ENCODE measurements around the gene HTR6. TPM values are rescaled to one million over a fixed set of nuclear protein-coding genes. Genes with fewer than 3 reads are reported as not detected.

Gene HTR6
- total RNA-seq, 1 donor from 2014 or later: 0.11 TPM

- no peak overlapping the region for H3K9ac ChIP-seq (ENCODE audit: low read length)
- no peak overlapping the region for H3K4me3 Mint-ChIP-seq (ENCODE audit: unreplicated experiment)
- no peak overlapping the region for H3K27ac ChIP-seq (ENCODE audit: low read depth, low read length)
- H3K36me3 Mint-ChIP-seq (ENCODE audit: low read depth, unreplicated experiment): no peaks in the 10 kb centered on the region
- no peak overlapping the region for H3K4me2 ChIP-seq (ENCODE audit: low read length)
- H3K79me2 ChIP-seq (ENCODE audit: insufficient read depth, low read length): no peaks in the 10 kb centered on the region
- no peaks in the 10 kb centered on the region for H3K4me1 ChIP-seq (ENCODE audit: insufficient read depth, low read length)
- no peaks in the 10 kb centered on the region for H3K9me3 Mint-ChIP-seq (ENCODE audit: unreplicated experiment)
- H3K9me3 ChIP-seq (ENCODE audit: insufficient read depth, low read depth, low read length): peaks cover 7% of the 10 kb centered on the region
- no peaks in the 10 kb centered on the region for H3K36me3 ChIP-seq (ENCODE audit: insufficient read depth, low read length)
- FAIRE-seq (no peak), DNase-seq (ENCODE audit: low read depth) (no peak)
- no peaks in the 10 kb centered on the region for H3K4me1 Mint-ChIP-seq (ENCODE audit: low read depth, unreplicated experiment)
- no peak overlapping the region for H2AFZ ChIP-seq (ENCODE audit: low read depth, low read length)
- H4K20me1 ChIP-seq (ENCODE audit: insufficient read depth, low read length): no peaks in the 10 kb centered on the region
- TF ChIP-seq EZH2 (IDR thresholded peaks at IDR 0.05; ENCODE audit: insufficient read depth, low read length): no peak
- TF ChIP-seq, protein P1, sequence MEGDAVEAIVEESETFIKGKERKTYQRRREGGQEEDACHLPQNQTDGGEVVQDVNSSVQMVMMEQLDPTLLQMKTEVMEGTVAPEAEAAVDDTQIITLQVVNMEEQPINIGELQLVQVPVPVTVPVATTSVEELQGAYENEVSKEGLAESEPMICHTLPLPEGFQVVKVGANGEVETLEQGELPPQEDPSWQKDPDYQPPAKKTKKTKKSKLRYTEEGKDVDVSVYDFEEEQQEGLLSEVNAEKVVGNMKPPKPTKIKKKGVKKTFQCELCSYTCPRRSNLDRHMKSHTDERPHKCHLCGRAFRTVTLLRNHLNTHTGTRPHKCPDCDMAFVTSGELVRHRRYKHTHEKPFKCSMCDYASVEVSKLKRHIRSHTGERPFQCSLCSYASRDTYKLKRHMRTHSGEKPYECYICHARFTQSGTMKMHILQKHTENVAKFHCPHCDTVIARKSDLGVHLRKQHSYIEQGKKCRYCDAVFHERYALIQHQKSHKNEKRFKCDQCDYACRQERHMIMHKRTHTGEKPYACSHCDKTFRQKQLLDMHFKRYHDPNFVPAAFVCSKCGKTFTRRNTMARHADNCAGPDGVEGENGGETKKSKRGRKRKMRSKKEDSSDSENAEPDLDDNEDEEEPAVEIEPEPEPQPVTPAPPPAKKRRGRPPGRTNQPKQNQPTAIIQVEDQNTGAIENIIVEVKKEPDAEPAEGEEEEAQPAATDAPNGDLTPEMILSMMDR (IDR thresholded peaks at IDR 0.05; ENCODE audit: insufficient read depth, low read depth, low read length): no peak
- peaks cover 47% of the 10 kb centered on the region for H3K27me3 Mint-ChIP-seq (ENCODE audit: low read depth, unreplicated experiment)
- no peak overlapping the region for H3K27ac Mint-ChIP-seq (ENCODE audit: unreplicated experiment)
- H3K4me3 ChIP-seq (ENCODE audit: insufficient read depth, low read depth, low read length): no peak overlapping the region
- H3K27me3 ChIP-seq (ENCODE audit: insufficient read depth, low read length): no peaks in the 10 kb centered on the region
Measured at GRCh38 chr1:19725606-19726005, 60.9 kb downstream of the HTR6 start.

DNA sequence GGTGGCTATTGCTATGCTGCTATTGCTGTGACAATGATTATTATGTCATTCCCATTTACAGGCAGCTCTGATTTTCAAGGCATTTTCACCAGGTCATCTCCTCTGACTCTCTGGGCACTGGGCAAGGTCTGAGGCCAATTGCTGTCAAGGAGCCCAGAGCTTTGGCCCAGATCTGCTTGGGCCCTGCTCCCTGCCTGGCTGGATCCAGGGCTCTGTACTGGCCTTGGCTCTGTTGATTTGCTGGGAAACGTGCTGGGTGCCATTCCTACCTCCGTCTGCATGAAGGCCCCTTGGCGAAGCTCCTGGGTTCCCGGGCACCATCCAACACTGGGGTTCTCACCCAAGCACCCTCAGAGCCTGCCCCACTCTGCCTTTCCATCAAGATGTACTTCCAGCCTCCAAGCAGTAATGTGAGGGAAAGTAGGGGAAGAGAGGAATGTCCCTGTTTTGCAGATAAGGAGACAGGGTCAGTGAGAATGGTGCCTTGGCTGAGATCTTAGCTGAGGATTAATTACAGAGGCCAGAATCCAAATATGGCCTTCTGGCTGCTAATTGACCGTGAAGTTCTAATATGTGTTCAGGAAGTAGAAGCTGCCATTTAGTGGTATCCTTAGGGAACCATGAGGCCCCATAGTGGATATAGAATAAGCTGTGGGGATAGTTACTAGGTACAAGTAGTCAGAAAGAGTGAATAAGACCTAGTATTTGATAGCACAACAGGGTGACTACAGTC, 63.9 kb downstream of the HTR6 start:
- Histone ChIP-seq H3K4me3 (ENCODE audit: insufficient read depth, low read depth, low read length) (no peak overlapping the region), H3K4me1 (ENCODE audit: insufficient read depth, low read length) (no peaks in the 10 kb centered on the region), H3K4me2 (ENCODE audit: low read length) (no peak overlapping the region), H3K27ac (ENCODE audit: low read depth, low read length) (no peak overlapping the region), H3K36me3 (ENCODE audit: insufficient read depth, low read length) (no peaks in the 10 kb centered on the region), H4K20me1 (ENCODE audit: insufficient read depth, low read length) (no peaks in the 10 kb centered on the region), H3K27me3 (ENCODE audit: insufficient read depth, low read length) (no peaks in the 10 kb centered on the region), H3K79me2 (ENCODE audit: insufficient read depth, low read length) (no peaks in the 10 kb centered on the region), H3K9ac (ENCODE audit: low read length) (no peak overlapping the region), H3K9me3 (ENCODE audit: insufficient read depth, low read depth, low read length) (peaks cover 7% of the 10 kb centered on the region), H2AFZ (ENCODE audit: low read depth, low read length) (no peak overlapping the region)
- Mint-ChIP-seq H3K9me3 (ENCODE audit: unreplicated experiment) (no peaks in the 10 kb centered on the region), H3K27ac (ENCODE audit: unreplicated experiment) (no peak overlapping the region), H3K4me3 (ENCODE audit: unreplicated experiment) (no peak overlapping the region), H3K36me3 (ENCODE audit: low read depth, unreplicated experiment) (peaks cover 3% of the 10 kb centered on the region), H3K4me1 (ENCODE audit: low read depth, unreplicated experiment) (no peaks in the 10 kb centered on the region), H3K27me3 (ENCODE audit: low read depth, unreplicated experiment) (peaks cover 31% of the 10 kb centered on the region)
- FAIRE-seq (no peak), DNase-seq (ENCODE audit: low read depth) (no peak)
- TF ChIP-seq, protein P1 (IDR thresholded peaks at IDR 0.05; ENCODE audit: insufficient read depth, low read depth, low read length): no peak
- no peak for TF ChIP-seq EZH2 (IDR thresholded peaks at IDR 0.05; ENCODE audit: insufficient read depth, low read length)

DNA sequence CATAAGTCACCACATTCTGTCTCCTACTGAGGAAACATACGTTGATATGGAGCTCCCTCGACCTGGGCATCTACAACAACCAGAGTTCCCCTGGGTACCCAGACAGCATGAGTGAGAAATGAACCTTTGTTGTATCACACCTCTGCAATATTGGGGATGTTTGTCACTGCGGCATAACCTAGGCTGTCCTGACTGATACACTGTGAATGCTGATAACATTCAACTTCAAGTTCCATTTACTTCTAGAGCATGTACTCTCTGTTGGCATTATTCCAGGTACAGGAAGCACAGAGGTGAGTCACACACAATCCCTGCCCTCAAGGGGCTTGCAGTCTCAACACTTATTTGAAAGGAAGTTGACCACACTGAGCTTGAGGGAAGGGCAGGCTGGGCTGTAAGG, 65.6 kb downstream of the HTR6 start:
- no peak for FAIRE-seq

More for the DNA sequence above, 65.6 kb downstream of the HTR6 start:
- Histone ChIP-seq H4K20me1 (ENCODE audit: insufficient read depth, low read length) (no peaks in the 10 kb centered on the region), H3K4me1 (ENCODE audit: insufficient read depth, low read length) (peaks cover 13% of the 10 kb centered on the region), H3K9me3 (ENCODE audit: insufficient read depth, low read depth, low read length) (peaks cover 7% of the 10 kb centered on the region), H2AFZ (ENCODE audit: low read depth, low read length) (no peak overlapping the region), H3K79me2 (ENCODE audit: insufficient read depth, low read length) (no peaks in the 10 kb centered on the region), H3K27me3 (ENCODE audit: insufficient read depth, low read length) (no peaks in the 10 kb centered on the region), H3K27ac (ENCODE audit: low read depth, low read length) (no peak overlapping the region), H3K4me2 (ENCODE audit: low read length) (no peak overlapping the region), H3K9ac (ENCODE audit: low read length) (no peak overlapping the region), H3K36me3 (ENCODE audit: insufficient read depth, low read length) (no peaks in the 10 kb centered on the region), H3K4me3 (ENCODE audit: insufficient read depth, low read depth, low read length) (no peak overlapping the region)
- peaks cover 6% of the 10 kb centered on the region for H3K4me1 Mint-ChIP-seq (ENCODE audit: low read depth, unreplicated experiment)
- H3K36me3 Mint-ChIP-seq (ENCODE audit: low read depth, unreplicated experiment): peaks cover 3% of the 10 kb centered on the region
- no peak for DNase-seq (ENCODE audit: low read depth)
- H3K9me3 Mint-ChIP-seq (ENCODE audit: unreplicated experiment): no peaks in the 10 kb centered on the region
- no peak overlapping the region for H3K4me3 Mint-ChIP-seq (ENCODE audit: unreplicated experiment)
- no peak overlapping the region for H3K27ac Mint-ChIP-seq (ENCODE audit: unreplicated experiment)
- TF ChIP-seq EZH2 (IDR thresholded peaks at IDR 0.05; ENCODE audit: insufficient read depth, low read length): no peak
- TF ChIP-seq, protein P1 (IDR thresholded peaks at IDR 0.05; ENCODE audit: insufficient read depth, low read depth, low read length): no peak
- peaks cover 25% of the 10 kb centered on the region for H3K27me3 Mint-ChIP-seq (ENCODE audit: low read depth, unreplicated experiment)

All from astrocyte (in vitro differentiated cells and primary cell).